Stimulated activated CD4-positive, alpha-beta T cell treated with anti-CD3 and anti-CD28 coated beads, Interleukin-2, amount 100 ng/mL, for 24 hours (primary cell): ENCODE results near the gene FCRL3.

Source experiments
- DNase-seq, 2 donors: peaks; one replicate each; pipeline ENCODE4 v3.0.0-alpha.2; 2020

The FCRL3 gene

DNA sequence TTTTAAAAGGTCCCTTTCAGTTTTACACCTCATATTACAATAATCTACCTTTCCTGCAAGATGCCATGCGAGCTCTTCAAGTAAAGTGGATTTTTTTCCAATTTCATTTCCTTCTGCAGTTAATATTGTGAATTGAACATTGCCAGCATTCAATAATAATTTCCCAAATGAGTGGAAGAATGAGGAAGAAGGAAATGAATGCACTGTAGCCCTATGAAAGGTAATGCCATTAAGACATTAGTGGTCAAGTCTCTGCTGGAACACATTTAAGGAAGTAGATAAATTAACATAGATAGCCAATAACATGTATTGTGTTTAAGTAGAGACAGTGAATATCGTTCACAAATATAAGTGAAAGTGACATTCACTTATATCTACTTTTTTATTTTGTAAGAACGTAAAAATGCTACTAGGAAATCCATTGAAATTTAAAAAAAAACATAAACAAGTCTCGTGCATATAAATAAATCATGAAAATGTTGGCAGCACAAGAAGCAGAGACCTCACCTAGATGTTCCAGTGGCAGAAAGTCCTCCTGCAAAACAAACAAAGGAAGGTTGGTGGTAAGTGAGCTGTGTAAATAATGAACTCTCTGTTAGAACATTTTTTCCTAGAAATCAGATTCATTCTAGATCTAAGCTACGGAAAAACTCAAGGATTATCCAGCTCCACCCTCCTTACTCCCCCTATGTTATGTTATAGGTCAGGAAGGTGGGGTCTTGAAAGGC lies 17.7 kb downstream of the FCRL3 start:
- no peak for DNase-seq

- no peak for DNase-seq
Observed at GRCh38 chr1:157678721-157679120, 21.8 kb downstream of the FCRL3 start.

DNA sequence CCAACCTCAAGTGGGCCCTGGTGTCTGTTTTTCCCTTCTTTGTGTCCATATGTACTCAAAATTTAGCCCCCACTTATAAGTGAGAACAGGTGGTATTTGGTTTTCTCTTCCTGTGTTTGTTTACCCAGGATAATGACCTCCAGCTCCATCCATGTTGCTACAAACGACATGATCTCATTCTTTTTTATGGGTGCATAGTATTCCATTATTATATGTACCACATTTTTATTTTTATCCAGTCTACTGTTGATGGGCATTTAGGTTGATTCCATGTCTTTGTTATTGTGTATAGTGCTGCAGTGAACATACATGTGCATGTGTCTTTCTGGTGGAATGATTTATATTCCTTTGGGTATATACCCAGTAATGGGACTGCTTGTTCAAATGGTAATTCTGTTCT lies 27.6 kb downstream of the FCRL3 start:
- DNase-seq: no peak

GRCh38 chr1:157671895-157672294 lies 28.7 kb downstream of the FCRL3 start:
- DNase-seq: no peak

GRCh38 chr1:157659576-157660247 lies 40.9 kb downstream of the FCRL3 start:
- no peak for DNase-seq

DNA sequence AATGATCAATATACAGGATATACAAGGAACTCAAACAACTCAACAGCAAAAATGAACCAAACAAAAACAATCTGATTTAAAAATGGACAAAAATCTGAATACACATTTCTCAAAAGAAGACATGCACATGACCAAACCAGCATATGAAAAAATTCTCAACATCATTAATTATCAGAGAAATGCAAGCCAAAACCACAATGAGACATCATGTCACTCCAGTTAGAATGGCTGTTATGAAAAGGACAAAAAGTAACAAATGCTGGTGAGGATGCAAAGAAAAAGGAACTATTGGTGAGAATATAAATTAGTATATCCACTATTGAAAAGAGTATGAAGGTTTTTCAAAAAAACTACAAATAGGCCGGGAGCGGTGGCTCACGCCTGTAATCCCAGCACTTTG lies 42.0 kb downstream of the FCRL3 start:
- DNase-seq: no peak

- no peak for DNase-seq
Observed at GRCh38 chr1:157653494-157653873, 47.1 kb downstream of the FCRL3 start.

- DNase-seq: no peak
Observed at GRCh38 chr1:157652859-157653493, 47.6 kb downstream of the FCRL3 start.

- no peak for DNase-seq
Observed at GRCh38 chr1:157648317-157648716, 52.3 kb downstream of the FCRL3 start.

GRCh38 chr1:157646144-157646543 lies 54.4 kb downstream of the FCRL3 start:
- no peak for DNase-seq

- DNase-seq: no peak
Observed at GRCh38 chr1:157641177-157641576, 59.4 kb downstream of the FCRL3 start.

DNA sequence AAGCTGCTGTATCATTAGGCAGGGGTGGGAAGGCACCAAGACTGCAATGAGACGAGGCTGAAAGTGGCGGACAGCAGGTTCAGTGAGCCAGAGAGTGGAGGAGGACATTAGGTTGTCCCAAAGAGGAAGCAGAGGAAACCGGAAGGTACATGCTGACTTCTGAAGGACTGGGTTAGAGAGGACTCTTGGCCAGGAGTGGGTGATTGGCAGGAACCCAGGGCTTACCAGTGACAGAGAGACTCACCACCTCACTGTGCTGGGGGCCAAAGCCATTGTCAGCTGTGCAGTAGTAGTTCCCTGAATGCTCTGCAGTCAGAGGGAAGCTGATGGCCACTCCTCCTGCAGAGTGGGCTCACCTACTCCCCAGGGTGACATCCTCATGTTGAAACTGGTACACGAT lies 60.8 kb downstream of the FCRL3 start:
- no peak for DNase-seq

DNA sequence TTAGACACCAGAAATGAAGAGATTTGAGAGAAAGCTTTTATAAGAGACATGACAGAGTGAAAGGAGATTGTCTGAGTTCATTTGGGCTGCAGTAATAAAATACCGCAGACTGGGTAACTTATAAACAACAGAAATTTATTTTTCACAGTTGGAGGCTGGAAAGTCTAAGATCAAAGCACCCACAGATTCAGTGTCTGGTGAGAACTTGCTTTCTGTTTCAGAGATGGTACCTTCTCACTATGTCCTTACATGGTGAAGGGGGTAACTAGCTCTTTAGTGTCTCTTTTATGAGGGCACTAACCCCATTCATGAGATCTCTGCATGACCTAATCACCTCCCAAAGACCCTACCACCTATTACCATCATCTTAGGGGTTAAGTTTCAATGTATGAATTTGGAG lies 71.8 kb downstream of the FCRL3 start:
- DNase-seq: no peak
